NOMO-1 treated with dmso at 0.1 percent for 144 hours (cell line): Measurements from ENCODE around the gene UPK3BL1.
"Not testable (repeated sequence)": the region's sequence is repeated elsewhere in the genome, so short reads cannot be mapped to it uniquely, and the experiment has no call there.

Experiments
- DNase-seq: peaks from one replicate; lab custom pipeline; 2025; ENCODE audit not compliant: unreplicated experiment; lab: John Stamatoyannopoulos, UW

Gene UPK3BL1

DNA sequence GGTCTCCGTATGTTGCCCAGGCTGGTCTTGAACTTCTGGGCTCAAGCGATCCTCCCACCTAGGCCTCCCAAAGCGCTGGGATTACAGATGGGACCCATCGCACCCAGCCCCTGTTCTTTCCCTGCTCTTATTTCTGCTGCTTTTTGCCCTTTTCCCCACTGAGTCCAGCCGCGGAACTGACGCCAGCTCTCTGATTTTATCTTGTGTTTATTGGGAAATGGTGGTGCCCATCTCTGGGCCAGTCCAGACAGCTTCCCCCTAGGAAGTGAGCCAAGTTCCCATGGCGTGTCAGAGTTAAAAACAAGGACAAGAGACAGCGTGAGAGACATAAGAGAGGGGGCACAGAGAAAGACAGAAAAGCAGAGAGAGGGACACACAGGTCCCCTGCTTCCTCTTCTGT is 12.0 kb downstream of the UPK3BL1 start:
- not testable (repeated sequence) for DNase-seq

DNA sequence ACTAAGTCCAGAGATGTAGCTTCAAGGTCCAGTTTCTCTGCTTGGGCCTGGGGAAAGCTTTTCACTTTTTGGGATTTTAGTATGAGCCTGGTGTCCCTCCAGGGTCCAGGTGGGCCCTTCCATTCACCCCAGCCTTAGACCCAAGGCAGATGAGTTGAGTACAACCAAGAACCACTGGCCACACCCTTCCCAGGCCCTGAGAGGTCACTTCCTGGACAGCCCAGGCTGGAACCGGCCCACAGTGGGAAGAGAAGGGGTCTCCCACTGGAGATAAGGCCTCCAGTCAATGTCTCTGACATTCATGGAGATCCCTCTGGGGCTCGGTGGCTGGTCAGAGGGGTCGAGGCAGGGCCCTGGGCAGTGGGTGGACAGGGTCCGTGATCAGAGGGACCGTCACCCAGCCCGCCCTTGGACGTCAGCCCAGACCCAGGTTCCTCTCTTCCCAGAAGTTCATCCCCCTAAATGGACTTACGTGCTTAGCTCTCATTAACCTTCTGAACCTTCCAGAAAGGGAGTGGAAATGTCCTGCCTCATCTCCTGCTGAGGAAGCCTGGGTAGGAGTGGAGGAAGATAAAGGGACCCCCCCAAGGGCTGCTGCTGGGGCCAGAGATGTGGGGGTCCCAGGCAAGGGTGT is 15.2 kb downstream of the UPK3BL1 start:
- not testable (repeated sequence) for DNase-seq

DNA sequence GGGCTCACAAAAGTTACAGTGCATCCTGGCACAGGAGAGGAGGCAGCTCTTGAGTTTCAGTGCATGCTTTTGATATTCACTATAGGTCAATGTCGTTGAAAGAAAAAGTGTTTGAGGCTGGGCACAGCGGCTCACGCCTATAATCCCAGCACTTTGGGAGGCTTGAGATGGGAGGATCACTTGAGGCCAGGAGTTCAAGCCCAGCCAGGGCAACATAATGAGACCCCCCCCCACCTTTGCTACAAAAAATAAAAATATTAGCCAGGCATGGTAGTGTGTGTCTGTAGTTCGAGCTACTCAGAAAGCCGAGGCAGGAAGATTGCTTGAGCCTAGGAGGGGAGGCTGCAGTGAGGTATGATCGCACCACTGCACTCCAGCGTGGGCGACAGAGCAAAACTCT is 24.5 kb downstream of the UPK3BL1 start:
- DNase-seq, result not testable (repeated sequence)

DNA sequence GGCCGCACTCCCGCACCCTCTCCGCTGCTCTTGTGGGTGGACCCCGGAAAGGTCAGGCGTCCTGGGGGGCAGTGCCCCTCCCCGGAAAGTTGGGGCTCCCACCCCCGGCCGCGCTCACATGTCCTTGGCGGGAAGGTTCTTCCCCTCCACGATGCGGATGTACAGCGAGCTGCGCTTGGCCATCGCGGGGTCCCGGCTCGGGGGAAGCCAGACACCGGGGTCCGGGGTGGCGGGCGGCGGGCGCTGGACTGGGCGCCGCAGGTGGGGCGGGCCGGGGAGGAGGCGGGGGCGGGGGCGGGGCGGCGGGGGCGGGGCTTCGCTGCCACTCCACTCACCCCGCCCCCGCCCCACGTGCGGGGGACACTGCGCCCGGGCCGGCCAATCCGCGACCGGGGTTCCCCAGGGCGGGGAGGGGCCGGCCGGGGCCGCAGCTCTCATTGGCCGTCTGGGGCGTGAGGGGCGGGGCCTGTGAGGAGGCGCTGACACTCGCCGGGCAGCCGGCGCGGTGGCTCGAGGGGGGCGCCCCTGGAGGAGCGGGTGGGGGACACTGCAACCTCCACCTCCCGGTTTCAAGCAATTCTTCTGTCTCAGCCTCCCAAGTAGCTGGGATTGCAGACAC is 26.0 kb downstream of the UPK3BL1 start, which contains the start of gene RASA4:
TSS of gene RASA4 (minus strand) at position 250 of the 619 bp plus-strand sequence. CDS start at position 183, 67 bp downstream.
- not testable (repeated sequence) for DNase-seq

DNA sequence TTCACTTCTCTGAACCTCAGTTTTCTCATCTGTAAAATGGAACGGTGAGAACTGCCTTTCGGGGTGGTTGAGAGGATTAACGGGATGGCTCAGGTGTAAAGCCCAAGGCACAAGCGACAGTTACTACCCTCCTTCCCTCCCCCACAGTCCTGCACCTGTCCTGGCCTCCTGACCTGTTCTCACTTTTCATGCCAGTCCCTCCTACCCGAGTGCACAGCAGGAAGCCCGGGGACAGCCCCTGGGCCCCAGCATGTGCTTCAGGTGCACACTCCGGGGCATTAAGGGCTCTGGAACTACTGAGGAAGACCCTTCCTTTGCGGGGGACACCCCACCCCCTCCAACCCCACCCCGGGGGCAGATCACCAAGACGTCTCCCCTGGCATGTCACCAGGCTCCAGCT is 26.7 kb downstream of the UPK3BL1 start:
- not testable (repeated sequence) for DNase-seq

DNA sequence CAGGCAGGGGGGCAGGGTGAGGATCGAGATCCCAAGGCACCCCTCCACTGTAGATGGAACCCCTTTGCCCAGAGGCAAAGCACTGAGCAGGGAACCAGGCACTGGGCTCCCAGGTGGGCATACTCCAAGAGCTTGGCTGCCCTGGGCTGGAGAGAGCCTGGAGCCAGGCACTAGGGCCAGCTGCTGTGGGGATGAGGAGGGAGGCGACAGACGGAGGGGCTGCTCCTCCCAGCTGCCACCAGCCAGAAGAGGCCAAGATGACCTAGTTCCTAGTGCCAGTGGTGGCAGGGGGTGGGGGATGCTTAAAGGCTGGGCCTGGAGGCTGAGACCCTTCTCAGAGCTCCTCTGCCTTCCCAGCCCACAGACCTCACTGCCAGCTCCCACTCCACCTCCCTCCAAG is 27.7 kb downstream of the UPK3BL1 start:
- DNase-seq, result not testable (repeated sequence)

DNA sequence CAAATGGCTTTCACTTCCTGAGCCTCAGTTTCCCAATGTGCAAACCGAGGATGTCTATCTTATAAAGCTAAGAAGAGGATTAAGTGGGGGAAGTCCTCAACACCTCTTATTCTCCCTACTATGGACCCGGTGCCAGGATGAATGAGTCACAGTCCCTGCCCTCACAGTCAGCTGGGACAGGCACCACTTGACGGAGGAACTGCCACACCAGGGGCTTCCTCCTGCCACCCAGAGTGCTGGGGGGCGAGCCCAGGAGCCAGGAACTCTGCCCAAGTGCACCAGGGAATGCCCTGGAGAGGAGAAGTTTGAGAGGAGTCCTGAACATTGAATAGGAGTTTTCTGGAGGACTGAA is 28.3 kb downstream of the UPK3BL1 start:
- DNase-seq, result not testable (repeated sequence)

DNA sequence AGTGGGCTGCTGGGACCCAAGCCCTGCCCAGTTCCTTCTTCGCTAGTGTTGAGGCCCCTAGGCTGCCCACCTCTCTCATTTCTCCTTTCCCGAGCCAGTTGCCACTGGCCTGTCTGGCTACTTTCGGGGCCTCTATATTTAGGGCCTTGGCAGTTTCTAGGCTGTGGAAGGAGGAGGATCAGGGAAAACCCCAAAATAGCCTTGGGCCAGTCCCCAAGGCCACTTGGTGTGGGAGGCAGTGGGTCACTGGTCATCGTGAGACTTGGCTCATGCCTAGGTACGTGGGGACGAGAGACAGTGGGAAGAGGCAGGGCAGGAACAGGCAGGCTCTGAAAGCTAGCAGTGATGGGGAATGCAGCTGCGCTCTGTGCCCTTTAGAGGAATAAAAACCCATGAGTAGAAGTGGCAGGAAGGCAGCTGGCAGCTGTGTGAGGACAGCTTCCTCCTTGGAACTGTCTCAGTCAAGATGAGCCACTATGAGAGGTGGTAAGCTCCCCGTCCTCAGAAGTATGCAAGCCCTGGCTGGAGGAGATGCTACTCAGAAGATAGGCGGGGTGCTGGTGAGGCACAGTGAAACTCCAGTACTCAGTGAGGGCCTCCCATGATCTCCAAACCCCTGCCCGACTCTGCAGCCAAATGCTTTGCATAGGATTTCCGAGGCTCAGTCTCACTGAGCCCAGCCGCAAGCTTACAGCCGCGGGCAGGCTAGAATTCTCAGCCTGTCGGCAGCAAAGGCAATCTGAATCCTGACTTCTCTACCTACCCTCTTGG is 28.8 kb downstream of the UPK3BL1 start:
- not testable (repeated sequence) for DNase-seq

DNA sequence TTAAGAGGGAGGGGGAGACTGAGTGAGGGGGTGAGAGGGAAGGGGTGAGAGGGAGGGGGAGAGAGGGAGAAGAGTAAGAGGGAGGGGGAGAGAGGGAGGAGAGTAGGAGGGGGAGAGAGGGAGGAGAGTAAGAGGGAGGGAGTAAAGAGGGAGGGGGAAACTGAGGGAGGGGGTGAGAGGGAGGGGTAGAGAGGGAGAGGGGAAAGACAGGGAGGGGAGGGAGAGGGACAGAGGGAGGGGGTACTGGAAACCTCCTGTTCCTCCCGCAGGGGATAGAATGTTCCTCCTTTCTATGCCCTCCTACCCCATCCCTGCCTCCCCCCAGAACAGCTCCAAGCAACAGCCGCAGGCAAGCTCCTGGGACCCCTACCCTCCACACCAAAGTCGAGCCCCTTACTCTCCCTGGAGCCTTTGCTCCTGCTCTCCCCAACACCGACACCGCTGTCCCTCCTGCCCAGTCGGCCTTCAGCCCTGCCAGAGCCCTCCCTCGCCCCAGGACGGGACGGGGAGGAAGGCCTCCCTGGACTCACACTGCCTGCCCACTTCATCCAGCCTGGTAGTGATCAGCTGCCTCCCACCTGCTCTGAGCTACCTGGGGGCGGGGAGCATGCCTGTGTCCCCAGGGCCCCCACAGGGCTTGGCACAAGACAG is 30.8 kb downstream of the UPK3BL1 start:
- DNase-seq, result not testable (repeated sequence)

DNA sequence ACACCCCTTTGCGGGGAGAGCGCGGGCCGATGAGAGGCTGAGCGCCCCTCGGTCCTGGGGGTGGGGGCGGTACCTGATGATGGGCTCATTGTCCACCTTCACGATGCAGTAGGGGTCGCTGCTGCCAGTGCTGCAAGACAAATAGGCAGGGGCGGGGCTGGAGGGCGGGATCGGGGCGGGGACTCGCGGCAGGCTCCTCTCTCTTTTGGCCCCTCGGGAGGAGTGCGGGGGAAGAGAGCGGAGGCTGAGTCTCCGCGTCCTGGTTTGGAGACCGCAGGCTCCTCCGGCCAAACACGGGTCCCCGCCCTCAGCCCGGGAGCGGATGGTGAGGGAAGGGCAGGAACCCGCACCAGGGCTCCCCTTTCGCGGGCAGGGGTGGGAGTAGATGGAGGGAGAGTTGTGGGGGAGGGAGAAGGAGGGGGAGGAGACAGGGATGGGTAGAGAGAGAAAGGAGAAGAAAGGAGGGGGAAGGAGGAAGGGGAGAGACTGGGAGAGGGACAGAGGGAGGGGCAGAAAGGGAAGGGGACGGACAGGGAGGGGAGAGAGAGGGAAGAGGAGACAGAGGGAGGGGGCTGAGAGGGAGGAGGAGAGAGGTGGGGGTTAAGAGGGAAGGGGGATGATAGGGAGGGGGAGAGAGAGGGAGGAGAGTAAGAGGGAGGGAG is 31.4 kb downstream of the UPK3BL1 start:
- not testable (repeated sequence) for DNase-seq

DNA sequence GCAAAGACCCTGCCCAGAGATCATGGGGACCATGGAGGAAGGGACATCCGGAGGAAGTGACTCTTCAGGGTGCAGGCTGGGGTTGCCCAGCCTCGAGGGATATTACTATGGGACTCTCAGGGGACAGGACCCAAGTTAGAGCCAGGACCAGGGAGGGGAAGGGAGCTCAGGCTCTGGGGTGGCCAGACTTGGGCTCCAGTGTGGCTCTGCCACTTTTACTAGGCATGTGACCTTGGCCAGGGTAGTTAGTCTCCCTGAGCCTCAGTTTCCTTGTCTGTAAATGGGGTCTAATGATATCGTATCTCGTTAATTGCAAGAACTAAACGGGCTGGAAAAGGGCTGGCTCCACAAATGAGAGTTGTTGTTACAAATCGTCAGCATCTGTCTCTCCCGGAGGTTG is 32.1 kb downstream of the UPK3BL1 start:
- not testable (repeated sequence) for DNase-seq

DNA sequence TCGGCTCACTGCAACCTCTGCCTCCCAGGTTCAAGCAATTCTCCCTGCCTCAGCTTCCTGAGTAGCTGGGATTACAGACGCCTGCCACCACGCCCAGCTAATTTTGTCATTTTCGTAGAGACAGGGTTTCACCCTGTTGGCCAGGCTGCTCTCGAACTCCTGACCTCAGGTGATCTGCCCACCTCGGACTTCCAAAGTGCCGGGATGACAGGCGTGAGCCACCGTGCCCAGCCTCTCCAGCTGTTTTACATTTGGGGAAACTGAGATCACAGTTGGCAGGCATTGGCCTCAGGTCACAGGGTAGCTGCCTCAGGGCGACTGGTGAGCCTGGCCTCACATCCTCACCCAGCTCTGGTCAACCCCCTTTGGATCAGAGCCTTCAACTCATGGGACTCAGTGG is 32.9 kb downstream of the UPK3BL1 start:
- DNase-seq, result not testable (repeated sequence)

DNA sequence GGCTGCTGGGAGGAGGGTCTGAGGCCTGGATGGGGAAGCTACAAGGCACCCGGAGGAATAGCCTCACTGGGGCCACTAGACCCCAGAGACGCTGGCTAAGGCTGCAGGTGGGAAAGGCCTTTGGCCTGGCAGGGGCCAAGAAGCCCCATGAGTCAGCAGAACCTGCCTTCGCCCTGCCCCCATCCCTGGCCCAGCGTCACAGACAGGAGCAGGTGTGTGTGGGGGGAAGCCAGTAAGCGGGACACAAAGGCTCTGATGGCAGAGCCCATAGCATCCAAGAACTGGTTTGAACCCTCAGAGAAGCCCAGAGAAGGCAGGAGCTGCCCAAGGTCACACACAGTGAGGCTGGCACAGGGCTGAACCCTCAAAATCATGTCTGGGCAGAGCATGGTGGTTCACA is 35.7 kb downstream of the UPK3BL1 start:
- not testable (repeated sequence) for DNase-seq

DNA sequence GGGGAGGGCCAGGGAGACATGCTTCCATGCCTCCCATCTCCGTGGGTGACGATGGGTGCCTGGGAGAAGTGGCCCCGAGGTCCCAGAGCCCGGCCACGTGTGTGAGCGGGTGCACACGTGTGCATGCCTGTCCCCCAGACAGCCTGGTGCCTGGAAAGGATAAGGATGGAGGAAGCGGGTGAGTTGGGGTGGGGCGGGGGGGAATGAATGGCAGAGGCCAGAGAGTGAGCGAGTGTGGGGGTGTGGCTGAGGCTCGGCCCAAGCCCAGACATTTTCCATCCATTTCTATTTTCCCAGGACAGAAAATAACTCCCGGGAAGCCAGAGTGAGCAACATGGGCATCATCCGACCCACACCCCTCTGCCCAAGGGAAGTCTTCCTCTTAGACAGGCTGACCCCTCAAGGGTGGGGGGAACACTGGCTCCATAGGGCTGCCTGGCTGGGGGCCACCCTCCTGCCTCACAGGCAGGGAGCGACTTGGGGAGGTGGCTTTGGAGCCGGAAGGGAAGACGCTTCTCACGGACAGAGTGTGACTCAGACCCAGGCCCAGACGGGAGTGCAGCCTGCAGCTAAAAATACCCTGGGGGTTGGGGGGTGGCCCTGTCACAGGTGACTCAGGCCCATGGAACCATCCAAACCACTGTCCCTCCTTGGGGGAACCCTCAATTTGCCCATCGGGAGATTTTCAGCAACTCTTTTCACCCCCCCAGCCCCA is 38.0 kb downstream of the UPK3BL1 start:
- DNase-seq, result not testable (repeated sequence)

DNA sequence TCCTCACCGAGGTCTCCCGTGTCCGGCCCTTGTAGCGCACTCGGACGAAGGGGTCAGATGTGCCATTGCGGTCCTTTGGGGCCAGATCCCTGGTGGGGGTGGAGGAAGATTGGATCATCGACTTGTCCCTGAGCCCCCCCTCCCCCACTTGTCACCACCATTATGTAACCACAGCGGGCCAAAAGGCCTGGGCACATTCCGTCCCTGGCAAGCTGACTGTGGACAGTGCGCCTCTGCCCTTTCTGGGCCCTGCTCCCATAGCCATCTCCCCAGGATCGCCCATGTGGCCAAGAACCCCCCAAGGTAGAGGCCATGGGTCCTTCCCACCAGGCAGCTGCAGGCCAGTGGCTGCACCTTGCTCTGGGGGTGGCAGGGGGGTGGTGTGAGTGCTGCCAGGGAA is 40.3 kb downstream of the UPK3BL1 start:
- DNase-seq, result not testable (repeated sequence)

DNA sequence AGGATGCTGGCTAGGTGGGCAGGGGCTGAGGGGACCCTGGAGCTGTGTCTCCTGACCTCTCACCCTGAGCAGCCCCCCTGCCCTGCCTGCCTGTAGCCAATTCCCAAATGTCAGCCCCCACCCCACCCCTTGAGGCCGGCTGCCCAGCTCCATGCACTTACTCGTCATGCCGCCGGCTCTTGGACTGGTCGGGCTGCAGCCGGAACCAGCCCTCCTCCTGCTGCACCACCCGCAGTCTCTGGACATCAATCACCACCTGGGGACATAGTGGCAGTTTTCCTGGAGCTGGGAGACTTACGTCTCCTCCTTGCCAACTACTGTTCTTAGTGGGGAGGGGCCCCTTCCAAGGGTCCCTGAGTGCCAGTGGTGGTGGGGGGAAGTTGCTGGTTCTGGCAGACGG is 42.9 kb downstream of the UPK3BL1 start:
- not testable (repeated sequence) for DNase-seq

DNA sequence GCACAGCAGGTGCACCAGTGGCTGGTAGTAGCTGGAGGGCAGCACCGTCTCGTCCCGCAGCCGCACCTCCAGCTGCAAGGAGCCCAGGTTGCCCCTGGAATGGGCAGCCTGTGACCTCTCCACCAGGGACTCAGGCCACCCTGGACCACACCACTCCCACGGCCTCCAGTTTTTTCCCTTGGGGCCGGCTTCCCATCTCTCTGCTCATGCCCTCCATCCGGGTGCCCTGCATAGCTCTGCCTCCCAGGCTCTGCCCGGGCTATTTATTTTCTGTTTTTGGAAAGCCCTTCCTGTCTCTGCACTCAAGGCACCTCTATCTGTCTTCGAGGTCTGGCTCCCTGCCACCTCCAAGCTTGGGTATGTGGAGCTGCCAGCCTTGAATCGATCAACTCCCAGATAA is 46.6 kb downstream of the UPK3BL1 start:
- DNase-seq, result not testable (repeated sequence)

DNA sequence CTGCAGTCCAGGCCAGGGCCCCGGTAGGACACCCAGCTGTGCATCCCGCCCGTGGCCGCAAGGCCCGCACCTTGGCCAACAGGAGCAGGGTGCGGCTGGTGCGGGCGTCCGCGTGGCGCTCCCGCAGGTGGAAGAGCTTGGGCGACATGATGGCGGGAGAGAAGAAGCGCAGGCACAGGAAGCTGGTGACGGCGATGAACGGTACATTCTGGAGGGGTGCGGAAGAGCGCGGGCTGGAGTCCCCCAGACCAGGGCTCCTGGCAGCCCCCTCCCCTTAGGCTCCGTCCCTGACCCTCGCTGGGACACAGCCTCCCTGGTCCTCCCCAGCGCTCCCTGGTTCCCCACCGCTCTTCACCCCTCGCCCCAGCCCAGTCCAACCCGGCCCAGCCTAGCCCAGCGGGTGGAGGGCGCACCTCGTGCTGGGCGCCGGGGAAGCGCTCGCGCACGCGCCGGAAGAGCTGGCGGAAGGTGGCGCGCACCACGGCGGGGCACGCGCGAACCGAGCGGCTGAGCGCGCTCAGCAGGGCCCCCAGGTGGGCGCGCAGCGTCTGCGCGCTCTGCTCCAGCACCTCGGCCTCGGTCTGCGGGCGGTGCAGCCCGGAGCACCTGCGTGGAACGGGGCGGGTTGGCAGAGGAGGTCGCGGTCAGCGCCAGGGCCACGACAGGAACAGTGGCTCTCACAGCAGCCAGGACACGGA is 48.8 kb downstream of the UPK3BL1 start:
- DNase-seq, result not testable (repeated sequence)

DNA sequence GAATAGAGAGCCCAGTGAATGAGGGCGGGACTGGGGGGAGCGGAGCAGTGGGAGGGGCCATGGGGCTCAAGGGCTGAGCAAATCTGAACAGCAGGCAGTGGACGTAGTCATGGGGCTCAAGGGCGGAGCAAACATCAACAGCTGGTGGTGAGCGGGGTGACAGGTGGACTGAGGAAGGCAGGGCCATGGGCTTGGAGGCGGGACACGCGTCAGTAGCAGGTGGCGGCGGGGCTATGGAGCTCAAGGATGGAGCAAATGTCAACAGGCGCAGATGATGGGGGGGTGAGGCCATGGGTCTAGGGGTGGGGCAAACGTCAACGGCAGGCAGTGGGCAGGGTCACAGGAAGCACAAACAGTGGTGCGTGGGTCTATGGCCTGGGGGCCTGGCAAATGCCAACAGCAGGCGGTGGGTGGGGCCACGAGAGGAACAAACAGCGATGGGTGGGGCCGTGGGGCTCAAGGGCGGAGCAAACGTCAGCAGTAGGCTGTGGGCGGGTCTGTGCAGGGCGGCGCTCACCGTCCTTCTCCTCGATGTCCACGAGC is 50.0 kb downstream of the UPK3BL1 start:
- DNase-seq, result not testable (repeated sequence)
